HepG2 (cell line): ENCODE results near the gene ABTB2.

Source experiments
- ATF1 ChIP-seq: IDR thresholded peaks from 2 replicates; pipeline ENCODE4 v1.6.1; 2016; ENCODE audit warnings: mild to moderate bottlenecking, control low read depth
- CTCF ChIP-seq: sonication (generic); formaldehyde crosslinking; IDR thresholded peaks from 2 replicates; pipeline ENCODE4 v1.5.0; 2020; ENCODE audit warnings: mild to moderate bottlenecking, missing genetic modification reagents, moderate library complexity
- IRF1 ChIP-seq: sonication (generic); formaldehyde crosslinking; IDR thresholded peaks from 2 replicates; pipeline ENCODE4 v1.4.0; 2020; ENCODE audit warnings: low read depth, mild to moderate bottlenecking, missing genetic modification reagents
- JUN ChIP-seq: sonication (generic); formaldehyde crosslinking; IDR thresholded peaks from 2 replicates; pipeline ENCODE4 v1.4.0; 2020; ENCODE audit warnings: mild to moderate bottlenecking, missing genetic modification reagents
- SSRP1 ChIP-seq: IDR thresholded peaks from 2 replicates; pipeline ENCODE4 v1.6.1; 2016; ENCODE audit warnings: control low read depth
- STAT6 ChIP-seq: sonication (generic); formaldehyde crosslinking; IDR thresholded peaks from 2 replicates; pipeline ENCODE4 v1.4.0; 2020; ENCODE audit warnings: missing genetic modification reagents, mild to moderate bottlenecking, borderline replicate concordance
- ZNF383 ChIP-seq: sonication (generic); formaldehyde crosslinking; IDR thresholded peaks from 2 replicates; pipeline ENCODE4 v1.4.0; 2020; ENCODE audit warnings: missing genetic modification reagents, mild to moderate bottlenecking, borderline replicate concordance
- ZNF549 ChIP-seq: sonication (generic); formaldehyde crosslinking; IDR thresholded peaks from 2 replicates; pipeline ENCODE4 v1.5.0; 2020; ENCODE audit warnings: missing genetic modification reagents
- ZNF609 ChIP-seq: sonication (generic); formaldehyde crosslinking; IDR thresholded peaks from 2 replicates; pipeline ENCODE4 v1.4.0; 2020; ENCODE audit warnings: mild to moderate bottlenecking, missing genetic modification reagents, borderline replicate concordance

- no peak for TF ChIP-seq STAT6 (CRISPR knock-in tag)
- no peak for TF ChIP-seq ATF1 (CRISPR knock-in tag)
- no peak for TF ChIP-seq JUN (CRISPR knock-in tag)
- no peak for TF ChIP-seq CTCF
- TF ChIP-seq IRF1 (CRISPR knock-in tag), result no peak
- TF ChIP-seq ZNF609 (CRISPR knock-in tag), result no peak
- no peak for TF ChIP-seq ZNF383 (CRISPR knock-in tag)
- no peak for TF ChIP-seq SSRP1
- no peak for TF ChIP-seq ZNF549 (CRISPR knock-in tag)
Measured at GRCh38 chr11:34317036-34317360, 40.8 kb downstream of the ABTB2 start.
